ENCODE measurements around the gene RTP3.

Gene RTP3

GRCh38 chr3:46482632-46483350, 15.0 kb upstream of the RTP3 start:
- no peak for TF ChIP-seq CTCF (IDR thresholded peaks at IDR 0.05; ENCODE audit: low read length, missing control alignments)
- peak; percentile 83 for DNase-seq (ENCODE audit: low read depth)
- no peak overlapping the region for H3K4me3 ChIP-seq (replicated peaks; ENCODE audit: low read depth, low read length)

GRCh38 chr3:46483825-46484224, 14.0 kb upstream of the RTP3 start:
- DNase-seq (ENCODE audit: low read depth): no peak
- no peak overlapping the region for H3K4me3 ChIP-seq (replicated peaks; ENCODE audit: low read depth, low read length)
- no peak for TF ChIP-seq CTCF (IDR thresholded peaks at IDR 0.05; ENCODE audit: low read length, missing control alignments)

GRCh38 chr3:46484388-46484787, 13.4 kb upstream of the RTP3 start:
- no peak overlapping the region for H3K4me3 ChIP-seq (replicated peaks; ENCODE audit: low read depth, low read length)
- TF ChIP-seq CTCF (IDR thresholded peaks at IDR 0.05; ENCODE audit: low read length, missing control alignments): no peak
- no peak for DNase-seq (ENCODE audit: low read depth)

- no peak for DNase-seq (ENCODE audit: low read depth)
- TF ChIP-seq CTCF (IDR thresholded peaks at IDR 0.05; ENCODE audit: low read length, missing control alignments): no peak
- no peak overlapping the region for H3K4me3 ChIP-seq (replicated peaks; ENCODE audit: low read depth, low read length)
Observed at GRCh38 chr3:46484911-46485778, 12.6 kb upstream of the RTP3 start.

- no peak for DNase-seq (ENCODE audit: low read depth)
- TF ChIP-seq CTCF (IDR thresholded peaks at IDR 0.05; ENCODE audit: low read length, missing control alignments): no peak
- no peak overlapping the region for H3K4me3 ChIP-seq (replicated peaks; ENCODE audit: low read depth, low read length)
Observed at GRCh38 chr3:46485779-46486175, 12.0 kb upstream of the RTP3 start.

GRCh38 chr3:46488735-46489361, 8.9 kb upstream of the RTP3 start:
- TF ChIP-seq CTCF (IDR thresholded peaks at IDR 0.05; ENCODE audit: low read length, missing control alignments): no peak
- peak; percentile 87 for DNase-seq (ENCODE audit: low read depth)
- H3K4me3 ChIP-seq (replicated peaks; ENCODE audit: low read depth, low read length): no peak overlapping the region

All from fibroblast of pulmonary artery (primary cell).